NCI-H748 treated with DMSO at 0.1 percent for 48 hours (cell line): Measurements from ENCODE around the gene MROH7.
"Not testable (repeated sequence)": the region's sequence is repeated elsewhere in the genome, so short reads cannot be mapped to it uniquely, and the experiment has no call there.

Experiments
- DNase-seq: peaks from one replicate; lab custom pipeline; 2025; lab: John Stamatoyannopoulos, UW

The MROH7 gene

GRCh38 chr1:54610048-54610447 is 31.5 kb upstream of the MROH7 start:
- no peak for DNase-seq

GRCh38 chr1:54610601-54611580 is 30.7 kb upstream of the MROH7 start:
- DNase-seq, result no peak

GRCh38 chr1:54611621-54612020 is 30.0 kb upstream of the MROH7 start:
- no peak for DNase-seq

- no peak for DNase-seq
These were observed 27.6 kb upstream of the MROH7 start for GRCh38 chr1:54614024-54614423.

GRCh38 chr1:54614563-54614962 is 27.0 kb upstream of the MROH7 start:
- DNase-seq, result no peak

GRCh38 chr1:54615531-54616279 is 25.9 kb upstream of the MROH7 start:
- no peak for DNase-seq

GRCh38 chr1:54619749-54620148 is 21.8 kb upstream of the MROH7 start:
- DNase-seq, result no peak

- DNase-seq, result no peak
These were observed 18.2 kb upstream of the MROH7 start, which contains the start of gene FAM151A for GRCh38 chr1:54623216-54624007. FAM151A (minus strand) TSS chr1:54623525; CDS start chr1:54623395, 130 bp downstream.

GRCh38 chr1:54624466-54625464 is 16.8 kb upstream of the MROH7 start:
- DNase-seq, result no peak

- no peak for DNase-seq
These were observed 14.4 kb upstream of the MROH7 start for GRCh38 chr1:54627196-54627595.

- not testable (repeated sequence) for DNase-seq
These were observed 5.8 kb upstream of the MROH7 start for GRCh38 chr1:54635804-54636203.

- DNase-seq, result not testable (repeated sequence)
These were observed 4.8 kb upstream of the MROH7 start for GRCh38 chr1:54636461-54637446.

- DNase-seq, result no peak
These were observed 1.2 kb upstream of the MROH7 start for GRCh38 chr1:54640361-54640760.

- DNase-seq, result no peak
These were observed 2.1 kb downstream of the MROH7 start for GRCh38 chr1:54643736-54644135.

- DNase-seq, result no peak
These were observed 4.5 kb downstream of the MROH7 start for GRCh38 chr1:54645806-54646676.

- no peak for DNase-seq
These were observed 7.7 kb downstream of the MROH7 start for GRCh38 chr1:54649130-54649898.

- no peak for DNase-seq
These were observed 8.3 kb downstream of the MROH7 start for GRCh38 chr1:54649921-54650320.

- no peak for DNase-seq
These were observed 8.8 kb downstream of the MROH7 start for GRCh38 chr1:54650417-54650816.
